ENCODE measurements around the gene KLF9. TPM values are rescaled to one million over a fixed set of nuclear protein-coding genes. Genes with fewer than 3 reads are reported as not detected.

Gene KLF9
- total RNA-seq, 2 experiments from 2014 or later = 1.9 to 2.3 TPM

DNA sequence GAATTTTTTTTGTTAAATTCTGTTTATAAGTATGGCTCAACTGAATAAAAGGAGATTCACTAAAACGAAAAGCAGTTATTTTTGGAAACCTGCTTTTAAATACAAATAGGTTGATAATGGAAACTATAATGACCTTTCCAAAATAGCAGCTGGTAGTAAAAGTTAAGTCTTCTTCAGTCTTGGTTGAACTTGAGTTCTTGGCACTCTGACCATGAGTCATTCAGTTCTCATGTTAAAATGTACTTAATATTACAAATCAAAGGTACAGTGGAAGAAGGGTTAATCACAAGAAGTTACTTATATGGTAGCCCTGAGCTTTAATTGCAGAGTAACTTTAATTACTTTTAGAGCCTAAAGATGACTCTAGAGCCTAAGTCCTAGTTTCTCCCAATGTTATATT lies 62.1 kb downstream of the KLF9 start:
- no TSS peak for BruUV-seq (replicated peaks)
- Histone ChIP-seq H2AFZ (ENCODE audit: low read length) (no peak overlapping the region), H3K9me2 (ENCODE audit: insufficient read depth, low read length) (no peaks in the 10 kb centered on the region), H3K4me1 (ENCODE audit: insufficient read depth, low read length, poor library complexity, severe bottlenecking) (no peaks in the 10 kb centered on the region), H3K4me2 (ENCODE audit: low read length) (no peak overlapping the region), H3K27ac (ENCODE audit: low read depth, low read length, poor library complexity, severe bottlenecking) (no peak overlapping the region), H3K79me2 (ENCODE audit: insufficient read depth, low read depth, low read length) (no peaks in the 10 kb centered on the region), H3K9me3 (ENCODE audit: low read length) (no peaks in the 10 kb centered on the region), H4K20me1 (ENCODE audit: insufficient read depth, low read length) (no peaks in the 10 kb centered on the region), H3K4me3 (ENCODE audit: low read depth, low read length, poor library complexity, severe bottlenecking) (no peak overlapping the region), H3K36me3 (ENCODE audit: insufficient read depth, low read length) (peaks cover 55% of the 10 kb centered on the region)
- intact Hi-C loops (cut with micrococcal nuclease; ENCODE audit: unreplicated experiment) = no loop called here
- TF ChIP-seq EZH2phosphoT487 (IDR thresholded peaks at IDR 0.05; ENCODE audit: borderline replicate concordance, low read depth, low read length) = no peak
- TF ChIP-seq, protein P1, sequence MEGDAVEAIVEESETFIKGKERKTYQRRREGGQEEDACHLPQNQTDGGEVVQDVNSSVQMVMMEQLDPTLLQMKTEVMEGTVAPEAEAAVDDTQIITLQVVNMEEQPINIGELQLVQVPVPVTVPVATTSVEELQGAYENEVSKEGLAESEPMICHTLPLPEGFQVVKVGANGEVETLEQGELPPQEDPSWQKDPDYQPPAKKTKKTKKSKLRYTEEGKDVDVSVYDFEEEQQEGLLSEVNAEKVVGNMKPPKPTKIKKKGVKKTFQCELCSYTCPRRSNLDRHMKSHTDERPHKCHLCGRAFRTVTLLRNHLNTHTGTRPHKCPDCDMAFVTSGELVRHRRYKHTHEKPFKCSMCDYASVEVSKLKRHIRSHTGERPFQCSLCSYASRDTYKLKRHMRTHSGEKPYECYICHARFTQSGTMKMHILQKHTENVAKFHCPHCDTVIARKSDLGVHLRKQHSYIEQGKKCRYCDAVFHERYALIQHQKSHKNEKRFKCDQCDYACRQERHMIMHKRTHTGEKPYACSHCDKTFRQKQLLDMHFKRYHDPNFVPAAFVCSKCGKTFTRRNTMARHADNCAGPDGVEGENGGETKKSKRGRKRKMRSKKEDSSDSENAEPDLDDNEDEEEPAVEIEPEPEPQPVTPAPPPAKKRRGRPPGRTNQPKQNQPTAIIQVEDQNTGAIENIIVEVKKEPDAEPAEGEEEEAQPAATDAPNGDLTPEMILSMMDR (conservative IDR thresholded peaks at IDR 0.05; ENCODE audit: low read length) = no peak
- CTCF ChIA-PET (ENCODE audit: unreplicated experiment) = no interaction called here
- POLR2A ChIA-PET = interaction anchor here (0.6 to 0.7 kb wide), 2 partner anchors 14 to 1426 kb away, joined by 3 read pairs; no protein-coding TSS in a partner anchor
- DNase-seq (ENCODE audit: low spot score) = no peak

DNA sequence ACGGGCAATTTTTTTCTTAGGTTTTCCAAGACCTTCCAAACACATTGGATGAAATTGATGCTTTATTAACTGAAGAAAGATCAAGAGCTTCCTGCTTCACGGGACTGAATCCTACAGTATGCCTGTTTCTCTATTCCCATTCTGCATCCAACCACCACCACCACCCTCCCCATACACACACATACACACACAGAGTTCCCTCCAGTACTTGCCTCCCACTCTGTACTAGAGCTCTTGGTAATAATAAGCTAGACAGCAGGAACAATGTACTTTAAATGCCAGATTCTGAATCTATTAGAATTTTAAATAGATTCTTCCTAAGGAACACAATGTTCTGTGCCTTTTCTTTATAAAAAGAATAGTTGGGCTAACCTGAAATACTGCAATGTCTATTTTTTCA lies 67.4 kb downstream of the KLF9 start:
- Histone ChIP-seq H3K36me3 (ENCODE audit: insufficient read depth, low read length) (peaks cover 66% of the 10 kb centered on the region), H3K4me3 (ENCODE audit: low read depth, low read length, poor library complexity, severe bottlenecking) (no peak overlapping the region), H4K20me1 (ENCODE audit: insufficient read depth, low read length) (no peaks in the 10 kb centered on the region), H3K9me3 (ENCODE audit: low read length) (no peaks in the 10 kb centered on the region), H3K9me2 (ENCODE audit: insufficient read depth, low read length) (no peaks in the 10 kb centered on the region), H3K79me2 (ENCODE audit: insufficient read depth, low read depth, low read length) (no peaks in the 10 kb centered on the region), H2AFZ (ENCODE audit: low read length) (no peak overlapping the region), H3K4me1 (ENCODE audit: insufficient read depth, low read length, poor library complexity, severe bottlenecking) (no peaks in the 10 kb centered on the region), H3K27ac (ENCODE audit: low read depth, low read length, poor library complexity, severe bottlenecking) (no peak overlapping the region), H3K4me2 (ENCODE audit: low read length) (no peak overlapping the region)
- BruUV-seq (replicated peaks) = no TSS peak
- no peak for DNase-seq (ENCODE audit: low spot score)
- CTCF ChIA-PET (ENCODE audit: unreplicated experiment) = no interaction called here
- TF ChIP-seq EZH2phosphoT487 (IDR thresholded peaks at IDR 0.05; ENCODE audit: borderline replicate concordance, low read depth, low read length) = no peak
- TF ChIP-seq, protein P1 (conservative IDR thresholded peaks at IDR 0.05; ENCODE audit: low read length) = no peak
- POLR2A ChIA-PET = interaction anchor here (0.5 to 0.6 kb wide), 2 partner anchors 19 to 35 kb away, joined by 3 to 6 read pairs; no protein-coding TSS in a partner anchor
- intact Hi-C loops (cut with micrococcal nuclease; ENCODE audit: unreplicated experiment) = no loop called here

DNA sequence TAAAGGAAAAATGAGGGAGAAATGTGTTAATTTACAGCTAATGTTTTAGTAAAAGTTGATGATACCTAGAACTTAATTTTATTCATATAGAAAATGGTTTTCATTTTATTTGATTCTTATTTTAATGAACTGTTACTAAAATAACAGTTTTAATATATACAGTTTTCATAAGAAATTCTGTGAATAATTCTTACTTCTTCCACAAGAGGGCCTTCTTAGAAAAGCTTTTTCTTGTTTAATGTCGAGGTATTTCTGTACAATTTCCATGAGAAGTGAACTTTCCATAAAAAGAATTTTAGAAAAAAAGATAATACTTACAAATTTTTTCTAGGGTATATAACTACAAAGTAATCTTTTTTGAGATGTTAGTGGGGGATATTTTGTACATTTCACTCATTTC lies 73.9 kb downstream of the KLF9 start:
- Histone ChIP-seq H3K9me3 (ENCODE audit: low read length) (no peaks in the 10 kb centered on the region), H2AFZ (ENCODE audit: low read length) (no peak overlapping the region), H4K20me1 (ENCODE audit: insufficient read depth, low read length) (no peaks in the 10 kb centered on the region), H3K4me3 (ENCODE audit: low read depth, low read length, poor library complexity, severe bottlenecking) (no peak overlapping the region), H3K4me2 (ENCODE audit: low read length) (no peak overlapping the region), H3K4me1 (ENCODE audit: insufficient read depth, low read length, poor library complexity, severe bottlenecking) (no peaks in the 10 kb centered on the region), H3K36me3 (ENCODE audit: insufficient read depth, low read length) (peaks cover 26% of the 10 kb centered on the region), H3K27ac (ENCODE audit: low read depth, low read length, poor library complexity, severe bottlenecking) (no peak overlapping the region), H3K9me2 (ENCODE audit: insufficient read depth, low read length) (no peaks in the 10 kb centered on the region), H3K79me2 (ENCODE audit: insufficient read depth, low read depth, low read length) (no peaks in the 10 kb centered on the region)
- ChIA-PET CTCF (ENCODE audit: unreplicated experiment) (no interaction called here), POLR2A (interaction anchor here (0.7 to 1.6 kb wide), 3 partner anchors 17 to 603 kb away, joined by 3 to 8 read pairs (median 3); no protein-coding TSS in a partner anchor)
- intact Hi-C loops (cut with micrococcal nuclease; ENCODE audit: unreplicated experiment) = loop anchor here (2.0 to 5.0 kb wide), 2 partner anchors 142 to 262 kb away; no protein-coding TSS in a partner anchor
- TF ChIP-seq EZH2phosphoT487 (IDR thresholded peaks at IDR 0.05; ENCODE audit: borderline replicate concordance, low read depth, low read length) = no peak
- TF ChIP-seq, protein P1 (conservative IDR thresholded peaks at IDR 0.05; ENCODE audit: low read length) = peak; percentile 83
- BruUV-seq (replicated peaks) = no TSS peak
- DNase-seq (ENCODE audit: low spot score) = peak; percentile 35

All from OCI-LY7 (cell line).